ENCODE results near the gene AGTR1.

Gene AGTR1

DNA sequence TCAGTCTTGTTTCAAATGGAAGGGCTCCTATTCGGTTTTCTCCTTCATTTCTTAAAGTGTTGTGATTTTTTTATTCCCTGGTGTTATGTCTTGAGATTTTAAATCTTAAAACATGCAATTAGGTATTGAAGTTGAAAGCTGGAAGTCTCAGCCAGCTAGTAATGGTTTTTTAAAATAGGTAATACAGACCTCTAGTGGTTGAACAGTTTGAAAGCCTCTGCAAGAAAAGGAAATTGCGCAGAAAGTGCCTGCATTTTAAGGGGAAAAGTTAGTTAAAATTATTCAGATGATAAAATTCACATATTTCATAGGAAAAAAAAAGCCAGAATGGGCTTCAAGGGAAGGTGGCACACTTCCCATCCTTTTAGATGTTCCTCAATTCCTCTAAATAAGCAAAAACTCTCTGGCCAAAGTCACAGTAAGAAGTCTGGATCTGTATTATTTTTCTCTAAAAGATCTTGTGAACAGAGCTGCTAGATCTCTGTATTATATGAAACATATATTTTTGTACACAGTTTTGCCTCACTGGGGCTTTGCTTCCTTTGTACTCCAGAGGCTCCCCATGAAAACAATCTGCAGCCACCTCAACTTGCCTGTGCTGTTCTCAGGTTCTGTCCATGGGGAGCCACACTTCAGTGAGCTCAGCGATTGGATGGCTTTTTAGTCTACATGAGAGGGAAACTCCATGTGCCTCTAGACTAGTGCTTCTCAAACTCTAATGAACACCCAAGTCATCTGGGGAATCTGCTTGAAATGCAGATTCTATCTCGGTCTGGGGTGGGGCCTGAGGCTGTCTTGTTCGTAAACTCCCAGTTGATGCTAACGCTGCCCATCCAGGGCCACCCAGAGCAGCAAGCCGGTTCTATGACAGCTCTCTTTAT is 21.5 kb downstream of the AGTR1 start:
- ChIA-PET CTCF (interaction anchor here (0.7 to 1.2 kb wide), 5 partner anchors 7 to 90 kb away, joined by 3 to 4 read pairs (median 3); no protein-coding TSS in a partner anchor), POLR2A (no interaction called here)
- DNase-seq = peak in 1 of 3 donors; percentile 17
- no peaks in the 10 kb centered on the region for H3K36me3 ChIP-seq (ENCODE audit: control insufficient read depth in 4 of 4, insufficient read depth in 4 of 4, low read length in 3 of 4)
- WGBS (ENCODE audit: insufficient coverage) = 93% methylated on average over 2 of the region's 7 CpGs
- H3K4me1 ChIP-seq (ENCODE audit: control extremely low read depth in 1 of 4, control insufficient read depth in 4 of 4, insufficient read depth in 4 of 4, low read length in 3 of 4) = no peaks in the 10 kb centered on the region
- H3K27ac ChIP-seq (ENCODE audit: insufficient read depth in 1 of 2, low read depth in 1 of 2, low read length in 2 of 2, poor library complexity in 1 of 2, severe bottlenecking in 2 of 2) = no peak overlapping the region
- no peak overlapping the region for H3K4me3 ChIP-seq (ENCODE audit: control insufficient read depth in 1 of 7, extremely low read depth in 1 of 7, insufficient read depth in 4 of 7, low read depth in 2 of 7, low read length in 6 of 7)
- peaks cover 0 to 3% (median 3%) of the 10 kb centered on the region in 5 experiments for H3K27me3 ChIP-seq (replicated peaks in 2 of 5; ENCODE audit: control insufficient read depth in 4 of 5, insufficient read depth in 5 of 5, low read length in 4 of 5)
- no peaks in the 10 kb centered on the region for H3K9me3 ChIP-seq (ENCODE audit: control extremely low read depth in 1 of 5, control insufficient read depth in 4 of 5, insufficient read depth in 2 of 5, low read depth in 1 of 5, low read length in 4 of 5)

DNA sequence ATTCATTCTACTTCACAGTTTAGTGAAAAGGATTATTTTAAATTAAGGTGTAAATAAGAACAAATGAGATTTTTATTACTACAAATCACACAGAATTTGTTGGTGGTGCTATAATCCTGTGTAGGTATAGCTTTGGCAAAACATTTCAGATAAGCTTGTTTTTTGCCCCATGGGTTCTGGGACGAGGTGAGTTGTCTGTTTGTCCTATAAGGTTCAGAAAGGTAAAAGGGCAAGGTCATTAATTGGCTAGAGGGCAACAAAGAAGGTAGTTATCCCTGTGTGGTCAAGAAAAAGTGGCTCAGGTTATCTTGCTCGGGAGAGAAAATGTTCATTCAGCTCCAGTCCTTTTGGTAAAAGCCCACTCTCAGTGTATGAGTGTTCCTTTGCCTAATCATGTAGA is 23.2 kb downstream of the AGTR1 start:
- ChIA-PET POLR2A (no interaction called here), CTCF (no interaction called here)
- H3K9me3 ChIP-seq (ENCODE audit: control extremely low read depth in 1 of 5, control insufficient read depth in 4 of 5, insufficient read depth in 2 of 5, low read depth in 1 of 5, low read length in 4 of 5) = no peaks in the 10 kb centered on the region
- H3K27ac ChIP-seq (ENCODE audit: insufficient read depth in 1 of 2, low read depth in 1 of 2, low read length in 2 of 2, poor library complexity in 1 of 2, severe bottlenecking in 2 of 2) = no peak overlapping the region
- H3K27me3 ChIP-seq (replicated peaks in 2 of 5; ENCODE audit: control insufficient read depth in 4 of 5, insufficient read depth in 5 of 5, low read length in 4 of 5) = peaks cover 0 to 3% (median 3%) of the 10 kb centered on the region in 5 experiments
- WGBS (ENCODE audit: insufficient coverage) = 86% methylated on average over 2 of the region's 2 CpGs
- no peak overlapping the region for H3K4me3 ChIP-seq (ENCODE audit: control insufficient read depth in 1 of 7, extremely low read depth in 1 of 7, insufficient read depth in 4 of 7, low read depth in 2 of 7, low read length in 6 of 7)
- DNase-seq = no peak
- no peaks in the 10 kb centered on the region for H3K4me1 ChIP-seq (ENCODE audit: control extremely low read depth in 1 of 4, control insufficient read depth in 4 of 4, insufficient read depth in 4 of 4, low read length in 3 of 4)
- no peaks in the 10 kb centered on the region for H3K36me3 ChIP-seq (ENCODE audit: control insufficient read depth in 4 of 4, insufficient read depth in 4 of 4, low read length in 3 of 4)

DNA sequence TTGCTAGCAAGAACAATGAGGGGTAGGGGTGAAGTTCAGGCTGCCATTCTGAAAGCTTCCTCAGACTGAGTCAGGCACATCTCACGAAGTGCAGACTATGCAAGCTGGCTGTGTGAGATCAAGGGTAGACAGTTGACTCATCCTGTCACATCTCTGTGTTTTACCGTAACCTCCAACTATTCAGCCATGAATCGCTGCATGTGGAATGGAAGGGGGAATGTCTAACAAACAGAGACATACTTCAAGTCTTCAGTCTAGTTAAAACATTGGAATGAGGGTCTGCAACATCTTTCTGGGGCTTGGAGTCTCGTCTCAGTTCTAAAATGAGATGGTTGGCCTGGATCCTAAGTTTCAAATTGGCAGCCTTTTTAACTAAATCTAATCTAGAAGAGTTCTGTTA is 25.9 kb downstream of the AGTR1 start:
- no peaks in the 10 kb centered on the region for H3K9me3 ChIP-seq (ENCODE audit: control extremely low read depth in 1 of 5, control insufficient read depth in 4 of 5, insufficient read depth in 2 of 5, low read depth in 1 of 5, low read length in 4 of 5)
- ChIA-PET POLR2A (no interaction called here), CTCF (interaction anchor here (1.4 kb wide), 1 partner anchor 36 kb away, joined by 3 read pairs; no protein-coding TSS in a partner anchor)
- no peak for DNase-seq
- H3K27me3 ChIP-seq (replicated peaks in 2 of 5; ENCODE audit: control insufficient read depth in 4 of 5, insufficient read depth in 5 of 5, low read length in 4 of 5) = peaks cover 0 to 3% (median 3%) of the 10 kb centered on the region in 5 experiments
- no peaks in the 10 kb centered on the region for H3K36me3 ChIP-seq (ENCODE audit: control insufficient read depth in 4 of 4, insufficient read depth in 4 of 4, low read length in 3 of 4)
- H3K27ac ChIP-seq (ENCODE audit: insufficient read depth in 1 of 2, low read depth in 1 of 2, low read length in 2 of 2, poor library complexity in 1 of 2, severe bottlenecking in 2 of 2) = no peak overlapping the region
- no peaks in the 10 kb centered on the region for H3K4me1 ChIP-seq (ENCODE audit: control extremely low read depth in 1 of 4, control insufficient read depth in 4 of 4, insufficient read depth in 4 of 4, low read length in 3 of 4)
- WGBS (ENCODE audit: insufficient coverage) = 100% methylated on average over 2 of the region's 4 CpGs
- H3K4me3 ChIP-seq (ENCODE audit: control insufficient read depth in 1 of 7, extremely low read depth in 1 of 7, insufficient read depth in 4 of 7, low read depth in 2 of 7, low read length in 6 of 7) = no peak overlapping the region

DNA sequence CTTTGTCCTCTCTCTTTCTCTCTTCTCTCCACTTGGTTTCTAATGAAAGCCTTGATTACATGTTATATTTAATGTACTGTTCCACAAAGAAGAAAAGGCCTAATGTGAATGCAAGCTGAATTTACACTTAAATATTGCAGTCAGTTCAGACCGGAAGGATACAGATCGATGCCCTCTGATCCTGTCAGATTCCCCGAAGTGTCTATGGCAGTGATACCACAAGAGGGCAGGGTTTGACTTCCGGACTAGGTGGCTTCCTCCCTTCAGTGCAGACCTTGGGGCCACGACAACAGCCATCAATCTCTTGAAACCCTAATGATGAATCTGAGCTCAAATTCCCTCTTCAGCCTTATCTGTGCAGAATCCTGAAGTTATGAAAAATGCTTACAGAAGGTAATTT is 29.5 kb downstream of the AGTR1 start:
- H3K4me1 ChIP-seq (ENCODE audit: control extremely low read depth in 1 of 4, control insufficient read depth in 4 of 4, insufficient read depth in 4 of 4, low read length in 3 of 4) = peaks cover 0 to 3% (median 0%) of the 10 kb centered on the region in 4 experiments
- no peaks in the 10 kb centered on the region for H3K36me3 ChIP-seq (ENCODE audit: control insufficient read depth in 4 of 4, insufficient read depth in 4 of 4, low read length in 3 of 4)
- peak; percentile 30 to 52 (median 51) for DNase-seq
- 10% methylated on average over 2 of the region's 5 CpGs for WGBS (ENCODE audit: insufficient coverage)
- ChIA-PET POLR2A (no interaction called here), CTCF (interaction anchor here (1.0 to 2.2 kb wide), 12 partner anchors 8 to 219 kb away, joined by 3 to 10 read pairs (median 4); no protein-coding TSS in a partner anchor)
- H3K27ac ChIP-seq (ENCODE audit: insufficient read depth in 1 of 2, low read depth in 1 of 2, low read length in 2 of 2, poor library complexity in 1 of 2, severe bottlenecking in 2 of 2) = no peak overlapping the region
- no peaks in the 10 kb centered on the region for H3K9me3 ChIP-seq (ENCODE audit: control extremely low read depth in 1 of 5, control insufficient read depth in 4 of 5, insufficient read depth in 2 of 5, low read depth in 1 of 5, low read length in 4 of 5)
- no peak overlapping the region for H3K4me3 ChIP-seq (ENCODE audit: control insufficient read depth in 1 of 7, extremely low read depth in 1 of 7, insufficient read depth in 4 of 7, low read depth in 2 of 7, low read length in 6 of 7)
- H3K27me3 ChIP-seq (replicated peaks in 2 of 5; ENCODE audit: control insufficient read depth in 4 of 5, insufficient read depth in 5 of 5, low read length in 4 of 5) = peaks cover 0 to 9% (median 3%) of the 10 kb centered on the region in 5 experiments

DNA sequence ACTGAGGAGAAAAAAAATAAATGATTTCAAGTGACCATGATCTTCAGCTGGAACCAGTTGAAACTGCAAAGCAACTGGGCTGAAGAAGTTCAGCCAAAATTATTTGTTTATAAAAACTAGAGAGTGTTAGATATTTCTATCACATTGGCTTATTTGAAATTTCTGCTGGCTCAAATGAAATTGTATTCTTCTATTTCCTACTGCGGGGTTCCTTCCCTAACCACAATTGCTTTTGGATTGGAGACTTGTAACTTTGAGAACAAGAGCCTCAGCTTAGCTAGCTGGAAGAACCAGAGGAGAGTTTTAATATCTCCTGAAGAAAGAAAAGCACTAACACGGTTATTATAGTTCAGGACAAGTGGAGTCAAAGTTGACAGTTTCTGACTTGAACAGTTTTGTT is 31.1 kb downstream of the AGTR1 start:
- Histone ChIP-seq H3K4me1 (ENCODE audit: control extremely low read depth in 1 of 4, control insufficient read depth in 4 of 4, insufficient read depth in 4 of 4, low read length in 3 of 4) (peaks cover 0 to 3% (median 0%) of the 10 kb centered on the region in 4 experiments), H3K9me3 (ENCODE audit: control extremely low read depth in 1 of 5, control insufficient read depth in 4 of 5, insufficient read depth in 2 of 5, low read depth in 1 of 5, low read length in 4 of 5) (no peaks in the 10 kb centered on the region), H3K36me3 (ENCODE audit: control insufficient read depth in 4 of 4, insufficient read depth in 4 of 4, low read length in 3 of 4) (no peaks in the 10 kb centered on the region), H3K4me3 (ENCODE audit: control insufficient read depth in 1 of 7, extremely low read depth in 1 of 7, insufficient read depth in 4 of 7, low read depth in 2 of 7, low read length in 6 of 7) (no peak overlapping the region), H3K27me3 (replicated peaks in 2 of 5; ENCODE audit: control insufficient read depth in 4 of 5, insufficient read depth in 5 of 5, low read length in 4 of 5) (peaks cover 0 to 9% (median 0%) of the 10 kb centered on the region in 5 experiments), H3K27ac (ENCODE audit: insufficient read depth in 1 of 2, low read depth in 1 of 2, low read length in 2 of 2, poor library complexity in 1 of 2, severe bottlenecking in 2 of 2) (no peak overlapping the region)
- ChIA-PET CTCF (interaction anchor here (0.7 kb wide), 1 partner anchor 10 kb away, joined by 3 read pairs; no protein-coding TSS in a partner anchor), POLR2A (no interaction called here)
- WGBS (ENCODE audit: insufficient coverage) = 48% methylated on average over 2 of the region's 2 CpGs
- DNase-seq = no peak

DNA sequence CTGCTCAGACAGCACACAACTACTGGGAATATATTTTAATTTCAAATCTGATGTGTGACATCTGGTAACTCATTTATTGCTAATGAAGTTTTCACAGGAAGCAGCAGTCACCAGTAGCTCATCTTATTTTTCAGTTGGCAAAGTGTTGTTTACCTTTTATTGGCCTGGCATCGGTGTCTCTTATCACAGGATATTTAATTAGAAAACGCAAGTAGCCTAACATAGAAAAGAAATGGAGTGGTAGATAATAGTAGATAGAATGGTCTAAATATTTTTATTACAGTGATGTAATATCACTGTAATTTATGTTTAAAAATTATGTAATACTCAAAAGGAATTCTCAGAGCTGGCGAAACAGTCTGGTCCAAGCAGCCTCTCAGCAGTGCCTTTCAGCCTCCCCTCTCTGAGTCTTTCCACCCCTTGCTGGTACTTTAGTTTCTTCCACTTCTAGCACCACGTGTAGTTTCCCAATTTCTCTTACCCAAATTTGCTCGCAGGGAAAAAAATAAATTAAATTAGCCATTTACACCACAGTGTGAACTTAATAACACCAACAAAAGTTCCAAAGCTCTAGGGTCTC is 31.9 kb downstream of the AGTR1 start:
- no peak overlapping the region for H3K27ac ChIP-seq (ENCODE audit: insufficient read depth in 1 of 2, low read depth in 1 of 2, low read length in 2 of 2, poor library complexity in 1 of 2, severe bottlenecking in 2 of 2)
- CTCF ChIA-PET = no interaction called here
- DNase-seq = no peak
- peaks cover 0 to 9% (median 0%) of the 10 kb centered on the region in 5 experiments for H3K27me3 ChIP-seq (replicated peaks in 2 of 5; ENCODE audit: control insufficient read depth in 4 of 5, insufficient read depth in 5 of 5, low read length in 4 of 5)
- H3K4me3 ChIP-seq (ENCODE audit: control insufficient read depth in 1 of 7, extremely low read depth in 1 of 7, insufficient read depth in 4 of 7, low read depth in 2 of 7, low read length in 6 of 7) = no peak overlapping the region
- no peaks in the 10 kb centered on the region for H3K36me3 ChIP-seq (ENCODE audit: control insufficient read depth in 4 of 4, insufficient read depth in 4 of 4, low read length in 3 of 4)
- POLR2A ChIA-PET = no interaction called here
- peaks cover 0 to 3% (median 0%) of the 10 kb centered on the region in 4 experiments for H3K4me1 ChIP-seq (ENCODE audit: control extremely low read depth in 1 of 4, control insufficient read depth in 4 of 4, insufficient read depth in 4 of 4, low read length in 3 of 4)
- 63% methylated on average over 3 of the region's 5 CpGs for WGBS (ENCODE audit: insufficient coverage)
- no peaks in the 10 kb centered on the region for H3K9me3 ChIP-seq (ENCODE audit: control extremely low read depth in 1 of 5, control insufficient read depth in 4 of 5, insufficient read depth in 2 of 5, low read depth in 1 of 5, low read length in 4 of 5)

DNA sequence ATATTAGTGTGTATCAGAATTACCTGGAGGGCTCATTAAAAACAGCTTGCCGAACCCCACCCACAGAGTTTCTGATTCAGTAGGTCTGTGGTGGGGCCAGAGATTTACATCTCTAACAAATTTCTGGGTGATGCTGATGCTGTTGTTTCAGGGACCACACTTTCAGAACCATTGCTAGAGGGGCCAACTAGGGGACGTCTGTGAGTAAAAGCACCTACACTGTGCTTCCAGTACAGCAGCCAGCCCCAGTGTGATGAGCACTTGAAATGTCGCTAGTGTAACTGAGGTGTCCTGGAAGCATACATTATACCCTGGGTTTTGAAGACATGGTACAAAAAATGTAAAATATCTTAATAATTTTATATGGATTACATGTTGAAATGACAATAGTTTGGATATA is 33.0 kb downstream of the AGTR1 start:
- H3K9me3 ChIP-seq (ENCODE audit: control extremely low read depth in 1 of 5, control insufficient read depth in 4 of 5, insufficient read depth in 2 of 5, low read depth in 1 of 5, low read length in 4 of 5) = no peaks in the 10 kb centered on the region
- no peak overlapping the region for H3K27ac ChIP-seq (ENCODE audit: insufficient read depth in 1 of 2, low read depth in 1 of 2, low read length in 2 of 2, poor library complexity in 1 of 2, severe bottlenecking in 2 of 2)
- H3K4me3 ChIP-seq (ENCODE audit: control insufficient read depth in 1 of 7, extremely low read depth in 1 of 7, insufficient read depth in 4 of 7, low read depth in 2 of 7, low read length in 6 of 7) = no peak overlapping the region
- 100% methylated on average over 2 of the region's 3 CpGs for WGBS (ENCODE audit: insufficient coverage)
- DNase-seq = no peak
- H3K4me1 ChIP-seq (ENCODE audit: control extremely low read depth in 1 of 4, control insufficient read depth in 4 of 4, insufficient read depth in 4 of 4, low read length in 3 of 4) = peaks cover 0 to 3% (median 0%) of the 10 kb centered on the region in 4 experiments
- POLR2A ChIA-PET = no interaction called here
- H3K36me3 ChIP-seq (ENCODE audit: control insufficient read depth in 4 of 4, insufficient read depth in 4 of 4, low read length in 3 of 4) = no peaks in the 10 kb centered on the region
- peaks cover 0 to 9% (median 0%) of the 10 kb centered on the region in 5 experiments for H3K27me3 ChIP-seq (replicated peaks in 2 of 5; ENCODE audit: control insufficient read depth in 4 of 5, insufficient read depth in 5 of 5, low read length in 4 of 5)
- CTCF ChIA-PET = no interaction called here

All from common myeloid progenitor, CD34-positive (primary cell).